HepG2 (cell line): ENCODE data around the gene NPSR1. TPM values are rescaled to one million over a fixed set of nuclear protein-coding genes. Genes with fewer than 3 reads are reported as not detected.
A peak's percentile ranks its signal among the peaks of the same experiment; 100 is the strongest.

Source experiments
- ATAC-seq: fragments of 200-7000 bp; cut with Tn5 transposase; 3 replicates; pipeline ENCODE4 v1.9.1; 2020; ENCODE audit warnings: mild to moderate bottlenecking, moderate library complexity
- BruUV-seq: library from RNA; stranded (reverse); fragments of 400-500 nt; replicated peaks from 2 replicates; lab custom pipeline; 2021; lab: Mats Ljungman, UMichigan
- CTCF ChIA-PET: fragments of 300-600 bp; formaldehyde crosslinking; extraction: SDS; loops from one replicate; lab custom pipeline; 2021; ENCODE audit warnings: low total read pairs, inconsistent platforms, low intra/inter-chr PET ratio; lab: Yijun Ruan, JAX
- POLR2A ChIA-PET: fragments of 350-600 bp; sonication (Branson Sonifier 250); formaldehyde crosslinking; loops from one replicate; lab custom pipeline; 2020; ENCODE audit warnings: antibody characterized with exemption, inconsistent platforms; lab: Yijun Ruan, JAX
- DNase-seq: peaks from one replicate; pipeline ENCODE4 v3.0.0-alpha.2; 2015; ENCODE audit warnings: low spot score
- FAIRE-seq: peaks from 3 replicates; lab custom pipeline; 2011; peaks lifted over from hg19 to GRCh38; lab: Jason Lieb, UNC
- H2AFZ ChIP-seq: one replicate; pipeline ENCODE4 v1.6.1; 2011; ENCODE audit warnings: low read length, inconsistent platforms
- H3K27ac ChIP-seq: fragments of 300-600 bp; 3 replicates; pipeline ENCODE4 v1.8.0; 2011; ENCODE audit warnings: mixed run types, mild to moderate bottlenecking, mixed read lengths, low read length, inconsistent platforms; ENCODE audit not compliant: insufficient read depth; ENCODE audit errors: extremely low read length
- H3K27me3 ChIP-seq, 2 experiments: fragments of 200-600 bp in 1 of 2; 2 replicates in 1 of 2; 3 replicates in 1 of 2; pipeline versions ENCODE4 v1.6.0 to v1.8.0; 2011; ENCODE audit warnings: low read length in 2 of 2, mild to moderate bottlenecking in 2 of 2, moderate library complexity in 2 of 2, inconsistent platforms in 1 of 2; ENCODE audit not compliant: insufficient read depth in 2 of 2, control insufficient read depth in 1 of 2
- H3K36me3 ChIP-seq, 2 experiments: fragments of 200-600 bp in 1 of 2; replicated peaks in 1 of 2; 2 replicates in 1 of 2; 3 replicates in 1 of 2; pipeline versions ENCODE4 v1.5.1 to v1.8.0; 2011; ENCODE audit warnings: low read length in 2 of 2, inconsistent platforms in 1 of 2; ENCODE audit not compliant: insufficient read depth in 2 of 2, control insufficient read depth in 1 of 2
- H3K4me1 ChIP-seq: 2 replicates; pipeline ENCODE4 v1.5.1; 2012; ENCODE audit warnings: low read length, inconsistent platforms; ENCODE audit not compliant: insufficient read depth
- H3K4me2 ChIP-seq: 2 replicates; pipeline ENCODE4 v1.6.0; 2011; ENCODE audit warnings: low read depth, low read length, inconsistent platforms
- H3K4me3 ChIP-seq, 3 experiments: fragments of 200-600 bp in 1 of 3; sonication (generic), shearing (Covaris generic) in 1 of 3; replicated peaks in 1 of 3; 2 replicates each; pipeline ENCODE4 v1.5.1; 2011 to 2016; ENCODE audit warnings: low read length in 3 of 3, inconsistent platforms in 2 of 3, low read depth in 2 of 3, mild to moderate bottlenecking in 2 of 3, control low read depth in 1 of 3, mixed read lengths in 1 of 3; ENCODE audit not compliant: insufficient read depth in 1 of 3
- H3K79me2 ChIP-seq: one replicate; pipeline ENCODE4 v1.6.1; 2011; ENCODE audit warnings: low read length, inconsistent platforms; ENCODE audit not compliant: insufficient read depth
- H3K9ac ChIP-seq: 2 replicates; pipeline ENCODE4 v1.6.0; 2011; ENCODE audit warnings: mild to moderate bottlenecking, low read depth, low read length, inconsistent platforms; ENCODE audit not compliant: insufficient read depth
- H3K9me3 ChIP-seq: 2 replicates; pipeline ENCODE4 v1.5.1; 2012; ENCODE audit warnings: mild to moderate bottlenecking, low read length
- H4K20me1 ChIP-seq: 2 replicates; pipeline ENCODE4 v1.6.0; 2011; ENCODE audit warnings: inconsistent platforms, mild to moderate bottlenecking, low read length, moderate library complexity; ENCODE audit not compliant: insufficient read depth
- CEBPB ChIP-seq: IDR thresholded peaks from 2 replicates; pipeline ENCODE4 v1.6.1; 2011; ENCODE audit warnings: low read depth, low read length, improper control_type of control experiment, borderline replicate concordance
- CREB1 ChIP-seq, 2 experiments: fragments of 450-650 bp in 1 of 2; IDR thresholded peaks; 2 replicates each; pipeline ENCODE4 v1.6.1; 2016 to 2017; ENCODE audit warnings: control low read depth in 1 of 2, mild to moderate bottlenecking in 1 of 2, missing compliant biosample characterization in 1 of 2, missing genetic modification characterization in 1 of 2
- HNF4G ChIP-seq, 2 experiments: sonication (generic) in 1 of 2; formaldehyde crosslinking in 1 of 2; IDR thresholded peaks; 2 replicates each; pipeline versions ENCODE4 v1.4.0 to v1.6.1; 2011 to 2020; ENCODE audit warnings: borderline replicate concordance in 2 of 2, low read depth in 2 of 2, mild to moderate bottlenecking in 2 of 2, low read length in 1 of 2, missing genetic modification reagents in 1 of 2, moderate library complexity in 1 of 2
- MTA3 ChIP-seq: sonication (generic); formaldehyde crosslinking; IDR thresholded peaks from 2 replicates; pipeline ENCODE4 v1.4.0; 2020; ENCODE audit warnings: missing genetic modification reagents
- MTERF4 ChIP-seq: sonication (generic); formaldehyde crosslinking; IDR thresholded peaks from 2 replicates; pipeline ENCODE4 v1.8.0; 2023; ENCODE audit warnings: mild to moderate bottlenecking, missing genetic modification reagents
- SIX1 ChIP-seq: sonication (generic); formaldehyde crosslinking; IDR thresholded peaks from 2 replicates; pipeline ENCODE4 v1.4.0; 2020; ENCODE audit warnings: missing genetic modification reagents, borderline replicate concordance
- ZFP62 ChIP-seq: sonication (generic); formaldehyde crosslinking; IDR thresholded peaks from 2 replicates; pipeline ENCODE4 v1.4.0; 2020; ENCODE audit warnings: missing genetic modification reagents
- ZXDC ChIP-seq: sonication (generic); formaldehyde crosslinking; IDR thresholded peaks from 2 replicates; pipeline ENCODE4 v1.5.0; 2020; ENCODE audit warnings: mild to moderate bottlenecking, missing genetic modification reagents
- in situ Hi-C: cut with HindIII; loops from 2 replicates; pipeline ENCODE4 v1.10.0; 2017; ENCODE audit warnings: low pct_unique_long_range_greater_than_20kb; ENCODE audit not compliant: extremely low pct_ligation_motif_present
- intact Hi-C: fragments of 100-400 bp; cut with micrococcal nuclease; formaldehyde crosslinking; loops from one replicate; pipeline ENCODE4 v1.10.0; 2022; ENCODE audit not compliant: unreplicated experiment
- polyA plus RNA-seq, 8 experiments: library from polyadenylated mRNA; depleted of rRNA in 3 of 8; stranded (reverse) in 7 of 8; unstranded in 1 of 8; fragments of >200 nt; fragmentation: Illumina TruSeq in 4 of 8; extraction: Trizol in 4 of 8; gene quantifications; 2 replicates each; pipeline versions ENCODE4 v1.2.1 to v1.2.3, GENCODE V29; 2011 to 2016; ENCODE audit warnings: low read depth in 4 of 8, missing spikeins in 1 of 8, mixed read lengths in 1 of 8; ENCODE audit not compliant: insufficient read depth in 1 of 8
- total RNA-seq, 5 experiments: library from RNA; depleted of rRNA; stranded (reverse); fragments of >200 nt; fragmentation: Illumina TruSeq; extraction: Trizol; gene quantifications; 2 replicates each; pipeline ENCODE4 v1.2.3, GENCODE V29; 2016; ENCODE audit warnings: low read depth in 1 of 5

NPSR1 gene
- total and polyA plus RNA-seq, 2 of the 13 experiments (the other 11 are each of a cell fraction or from before 2014, with no cell fraction given) = not detected

- TF ChIP-seq MTERF4 (no peak), MTA3 (CRISPR knock-in tag) (no peak), CREB1 (IDR thresholded peaks at IDR 0.05) (no peak), CREB1 (CRISPR knock-in tag; IDR thresholded peaks at IDR 0.05) (no peak), ZXDC (no peak), ZFP62 (CRISPR knock-in tag) (no peak), HNF4G (IDR thresholded peaks at IDR 0.05; ENCODE audit: borderline replicate concordance, low read depth, low read length) (no peak), HNF4G (CRISPR knock-in tag; IDR thresholded peaks at IDR 0.05; ENCODE audit: borderline replicate concordance, low read depth) (no peak)
Measured at GRCh38 chr7:34761206-34761605, 103.2 kb downstream of the NPSR1 start (continued).

GRCh38 chr7:34761627-34762026 lies 103.6 kb downstream of the NPSR1 start:
- FAIRE-seq = no peak
- no peak for ATAC-seq
- CTCF ChIA-PET = no interaction called here
- Histone ChIP-seq H3K36me3 (no peaks in the 10 kb centered on the region), H4K20me1 (no peaks in the 10 kb centered on the region), H3K4me3 (no peak overlapping the region), H3K27ac (no peak overlapping the region), H3K9ac (no peak overlapping the region)
- DNase-seq = no peak
- POLR2A ChIA-PET = no interaction called here
- in situ Hi-C loops = no loop called here
- intact Hi-C loops = no loop called here
- TF ChIP-seq CEBPB = peak; percentile 66
- TF ChIP-seq SIX1 (CRISPR knock-in tag) = no peak
- TF ChIP-seq, all 625 proteins: peak for 1
- Histone ChIP-seq H3K9me3 (no peaks in the 10 kb centered on the region), H2AFZ (no peak overlapping the region), H3K79me2 (peaks cover 12% of the 10 kb centered on the region), H3K4me1 (peaks cover 17% of the 10 kb centered on the region), H3K4me2 (no peak overlapping the region), H3K27me3 (no peaks in the 10 kb centered on the region)
- BruUV-seq = no TSS peak
